Glomerular visceral epithelial cell (primary cell): ENCODE results near the gene ZNF410.
A peak's percentile ranks its signal among the peaks of the same experiment; 100 is the strongest.
"Not testable (repeated sequence)": the region's sequence is repeated elsewhere in the genome, so short reads cannot be mapped to it uniquely, and the experiment has no call there.

ENCODE experiments used
- DNase-seq: peaks from one replicate; pipeline ENCODE4 v3.0.0-alpha.2; 2016; ENCODE audit errors: extremely low spot score

ZNF410 gene

DNA sequence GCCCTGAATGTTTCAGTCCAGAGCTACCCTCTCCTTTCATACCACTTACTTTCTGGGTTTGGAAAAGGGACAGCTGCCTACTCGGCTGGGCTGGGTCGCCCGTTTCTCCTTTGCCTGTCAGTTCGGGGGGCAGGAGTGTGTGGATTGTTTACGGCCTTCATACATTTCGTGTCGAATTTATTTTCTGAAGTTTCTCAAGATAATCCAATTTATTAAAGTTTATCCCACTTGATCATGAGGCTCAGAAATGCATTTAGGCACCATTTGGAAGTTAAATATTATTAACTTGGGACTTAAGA is 608 bp downstream of the ZNF410 start:
- peak; percentile 30 for DNase-seq

DNA sequence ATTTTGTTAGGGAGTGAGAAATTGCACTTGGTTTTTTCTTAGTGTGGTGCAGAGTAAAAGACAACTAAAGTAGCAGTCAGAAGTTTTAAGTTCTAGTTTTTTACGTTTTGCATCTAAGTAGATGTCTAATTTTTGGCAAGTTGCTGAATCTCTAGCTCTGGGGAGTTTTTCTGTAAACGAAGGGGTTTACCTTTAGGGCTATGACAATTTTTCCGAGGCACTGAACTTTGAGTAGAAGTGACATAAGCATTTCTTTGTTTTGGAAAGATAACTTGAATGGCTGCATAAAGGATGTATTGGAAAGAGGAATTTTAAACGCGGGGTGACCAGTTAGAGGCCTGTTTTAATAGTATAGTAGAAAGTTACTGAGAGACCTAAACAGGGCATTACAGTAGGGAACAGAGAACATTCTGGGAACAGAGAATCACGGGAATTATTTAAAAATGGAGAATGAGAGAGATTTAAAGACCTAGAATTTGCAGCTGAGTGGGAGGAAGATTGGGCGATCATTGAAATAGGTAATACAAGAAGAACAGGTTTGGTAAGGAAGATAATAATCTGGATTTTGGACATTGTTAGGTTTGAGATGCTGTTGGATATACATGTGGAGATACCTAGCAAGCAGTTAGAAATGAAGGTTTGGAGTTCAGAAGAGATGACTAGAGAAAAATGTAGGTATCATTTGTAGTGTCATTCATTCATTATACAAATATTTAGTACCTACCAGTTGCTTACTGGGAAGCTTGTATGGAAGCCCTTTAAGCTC is 1.2 kb downstream of the ZNF410 start:
- no peak for DNase-seq

GRCh38 chr14:73888460-73888725 is 1.7 kb downstream of the ZNF410 start:
- DNase-seq = no peak

DNA sequence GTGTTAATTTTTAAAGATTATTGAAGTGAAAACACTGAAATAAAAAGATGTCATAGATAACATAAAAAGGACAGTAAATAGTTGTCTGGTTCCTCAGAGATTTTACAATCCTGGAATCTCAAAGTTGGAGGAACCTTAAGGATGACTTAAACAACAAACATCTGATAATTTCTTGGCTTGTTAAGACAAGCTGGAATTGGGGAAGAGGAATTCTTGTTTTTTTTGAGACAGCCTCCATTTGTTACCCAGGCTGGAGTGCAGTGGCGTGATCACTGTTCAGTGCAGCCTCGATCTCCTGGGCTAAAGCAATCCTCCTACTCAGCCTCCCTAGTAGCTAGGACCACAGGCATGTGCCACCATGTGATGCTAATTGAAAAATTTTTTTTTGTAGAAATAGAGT is 2.3 kb downstream of the ZNF410 start:
- DNase-seq = no peak

DNA sequence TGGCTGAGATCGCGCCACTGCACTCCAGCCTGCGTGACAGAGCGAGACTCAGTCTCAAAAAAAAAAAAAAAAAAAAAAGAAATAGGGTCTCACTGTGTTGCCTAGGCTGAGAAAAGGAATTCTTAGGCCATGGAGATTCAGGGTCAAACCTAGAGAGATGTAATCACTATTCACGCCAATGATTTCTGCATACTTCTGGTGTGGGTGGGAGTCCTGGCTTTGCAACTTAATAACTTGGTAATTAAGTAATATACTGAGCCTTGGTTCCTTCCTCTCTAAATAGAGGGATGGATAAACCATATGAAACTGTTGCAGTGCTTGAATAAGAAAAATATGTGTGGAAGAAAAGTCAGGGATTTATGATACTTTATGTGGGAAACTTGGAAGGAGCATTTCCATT is 2.7 kb downstream of the ZNF410 start:
- no peak for DNase-seq

GRCh38 chr14:73894180-73894687 is 7.6 kb downstream of the ZNF410 start:
- not testable (repeated sequence) for DNase-seq

- DNase-seq = no peak
Measured at GRCh38 chr14:73895939-73896338, 9.3 kb downstream of the ZNF410 start.

DNA sequence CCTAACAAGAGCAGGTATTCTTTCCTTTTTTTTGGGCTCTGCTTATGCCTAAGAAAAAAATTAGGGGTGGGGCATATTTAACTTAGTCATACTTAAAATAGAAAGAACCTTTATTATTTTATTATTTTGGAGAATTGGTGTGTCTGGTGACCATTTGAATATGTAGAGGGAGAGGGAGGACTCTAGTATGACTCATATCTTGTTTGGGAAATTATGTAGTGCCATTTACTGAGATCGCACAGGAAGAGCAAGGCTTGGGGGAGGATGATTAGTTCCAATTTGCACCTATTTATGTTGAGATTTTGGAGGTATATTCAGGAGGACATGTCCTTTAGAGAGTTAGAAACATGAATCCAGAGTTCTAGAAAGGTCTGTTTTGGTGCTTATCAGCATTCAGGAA is 9.9 kb downstream of the ZNF410 start:
- no peak for DNase-seq

GRCh38 chr14:73903028-73903427 is 16.4 kb downstream of the ZNF410 start:
- DNase-seq = no peak

DNA sequence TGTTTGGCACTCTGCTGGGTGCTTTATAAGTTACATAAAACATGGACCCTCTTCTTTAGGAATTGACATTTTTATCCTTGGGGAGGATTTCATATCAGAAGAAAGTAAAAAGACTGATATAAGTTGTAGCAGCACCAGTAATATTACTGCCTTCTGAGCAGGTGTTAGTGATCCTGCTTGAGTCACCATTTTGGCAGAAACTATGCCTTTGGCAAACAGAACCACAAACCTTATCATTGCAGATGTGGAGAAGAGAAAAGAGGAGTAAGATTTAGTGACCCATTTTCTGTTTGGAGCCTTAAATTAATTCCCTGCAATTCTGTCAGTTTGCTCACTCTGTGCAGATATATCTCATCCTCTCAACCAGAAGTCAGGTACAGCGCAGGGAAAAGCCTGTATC is 23.0 kb downstream of the ZNF410 start:
- DNase-seq = no peak

DNA sequence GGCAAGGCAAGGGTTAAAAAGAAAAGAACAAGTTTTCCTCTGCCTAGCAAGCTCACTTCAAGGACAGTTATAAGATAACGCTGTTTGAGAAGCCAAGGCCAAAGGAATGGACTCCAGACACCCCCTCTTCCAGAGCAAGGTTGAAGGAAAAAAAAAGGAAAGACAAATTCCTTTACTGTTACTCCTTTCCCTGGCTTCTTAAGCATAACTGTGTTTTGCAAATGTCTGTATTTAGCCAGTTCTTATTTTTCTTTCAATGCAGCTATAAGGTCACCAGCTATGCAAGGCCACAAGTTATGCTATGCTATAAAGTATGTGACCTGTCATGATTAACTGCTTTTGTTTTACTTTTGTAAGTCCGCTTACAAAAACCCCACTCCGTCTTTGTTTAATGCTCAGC is 26.6 kb downstream of the ZNF410 start:
- DNase-seq = no peak

DNA sequence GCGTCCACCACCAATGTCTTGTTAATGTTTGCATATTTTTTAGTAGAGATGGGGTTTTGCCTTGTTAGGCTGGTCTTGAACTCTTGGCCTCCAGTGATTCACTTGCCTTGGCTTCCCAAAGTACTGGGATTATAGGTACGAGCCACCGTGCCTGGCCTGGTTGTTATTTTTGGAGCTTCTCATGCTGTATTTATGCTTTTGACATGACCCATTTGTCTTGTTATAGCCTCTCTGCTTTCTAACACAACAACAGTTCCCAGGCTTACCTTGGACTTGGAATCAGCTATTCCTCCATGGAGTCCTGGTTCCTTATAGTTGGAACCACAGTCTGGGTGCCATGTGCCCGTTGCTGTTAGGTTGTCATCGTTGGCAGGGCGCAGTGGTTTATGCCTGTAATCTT is 29.7 kb downstream of the ZNF410 start:
- DNase-seq = no peak

DNA sequence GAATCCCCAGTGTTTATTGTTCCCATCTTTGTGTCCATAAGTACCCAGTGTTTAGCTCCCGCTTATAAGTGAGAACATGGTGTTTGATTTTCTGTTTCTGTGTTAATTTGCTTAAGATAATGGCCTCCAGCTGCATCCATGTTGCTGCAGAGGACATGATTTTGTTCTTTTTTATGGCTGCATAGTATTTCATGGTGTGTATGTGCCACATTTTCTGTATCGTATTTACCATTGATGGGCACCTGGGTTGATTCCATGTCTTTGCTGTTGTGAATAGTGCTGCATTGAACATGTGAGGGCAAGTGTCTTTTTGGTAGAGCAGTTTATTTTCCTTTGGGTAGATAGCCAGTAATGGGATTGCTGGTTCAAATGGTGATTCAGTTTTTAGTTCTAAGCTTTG is 32.8 kb downstream of the ZNF410 start:
- DNase-seq = not testable (repeated sequence)

- no peak for DNase-seq
Measured at GRCh38 chr14:73924337-73924736, 37.7 kb downstream of the ZNF410 start.

- DNase-seq = peak; percentile 24
Measured at GRCh38 chr14:73935666-73936065, 49.0 kb downstream of the ZNF410 start.

- no peak for DNase-seq
Measured at GRCh38 chr14:73936548-73936947, 49.9 kb downstream of the ZNF410 start.

GRCh38 chr14:73937012-73937411 is 50.4 kb downstream of the ZNF410 start:
- no peak for DNase-seq

GRCh38 chr14:73942180-73942579 is 55.5 kb downstream of the ZNF410 start:
- no peak for DNase-seq

GRCh38 chr14:73943083-73943482 is 56.4 kb downstream of the ZNF410 start:
- DNase-seq = peak; percentile 33

DNA sequence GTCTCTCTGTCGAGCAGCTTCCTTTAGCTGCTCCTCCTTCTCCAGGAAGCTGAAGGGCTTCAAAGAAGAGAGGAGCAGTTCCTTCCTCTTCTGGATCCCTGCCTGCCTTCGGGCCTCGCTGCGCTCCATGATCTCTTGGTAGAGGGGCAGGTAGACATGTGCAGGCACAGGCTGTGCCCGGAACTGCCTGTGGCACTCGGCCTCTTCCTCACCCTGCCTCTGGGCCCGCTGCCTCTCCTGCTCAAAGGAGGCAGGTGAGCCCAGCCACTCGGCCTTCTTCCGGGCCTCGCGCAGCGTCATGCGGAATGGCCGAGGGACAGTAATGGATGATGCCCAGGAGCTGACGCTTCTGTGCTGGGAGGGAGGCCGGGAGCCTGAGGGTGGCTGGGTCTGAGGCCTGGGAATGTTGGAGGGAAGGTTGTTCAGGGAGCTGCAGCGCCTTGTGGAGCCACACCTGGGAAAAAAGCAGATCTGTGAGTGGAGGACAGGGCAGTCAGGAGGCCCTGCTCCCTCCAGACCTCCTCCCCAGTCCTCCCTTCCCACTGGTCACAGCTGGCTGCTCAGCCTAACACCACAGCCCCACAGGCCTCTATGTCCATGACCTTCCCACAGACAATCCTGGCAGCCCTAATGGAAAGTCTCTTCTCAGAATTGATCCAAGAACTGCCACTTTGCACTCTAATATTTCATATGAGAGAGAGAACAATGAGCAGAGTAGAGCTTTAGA is 57.9 kb downstream of the ZNF410 start:
- DNase-seq = no peak

- no peak for DNase-seq
Measured at GRCh38 chr14:73945159-73945670, 58.6 kb downstream of the ZNF410 start.

GRCh38 chr14:73949752-73950734 is 63.4 kb downstream of the ZNF410 start, which contains the start of the genes COQ6 and FAM161B:
Gene COQ6 (plus strand): TSS chr14:73950302. CDS start chr14:73950333, 31 bp downstream.
Gene FAM161B (minus strand): TSS chr14:73950094. CDS start chr14:73950026, 68 bp downstream.
- peak; percentile 96 for DNase-seq
